Pancreas (tissue), 10 donors: ENCODE measurements around the gene NSG1. TPM values are rescaled to one million over a fixed set of nuclear protein-coding genes. Genes with fewer than 3 reads are reported as not detected.

ENCODE experiments used
- ATAC-seq, 4 donors: fragments of 200-7000 bp; cut with Tn5 transposase; one replicate each; pipeline versions ENCODE4 v1.8.0 to v1.9.1; 2020; ENCODE audit warnings: mild to moderate bottlenecking in 4 of 4, moderate library complexity in 4 of 4
- DNase-seq, 6 donors: peaks; one replicate each; pipeline ENCODE4 v3.0.0-alpha.2; 2020
- FAIRE-seq: peaks from 2 replicates; lab custom pipeline; 2012; peaks lifted over from hg19 to GRCh38; lab: Jason Lieb, UNC
- H3K27ac ChIP-seq, 4 donors: fragments of 200-600 bp; sonication (generic); 1 replicate in 3 of 4; 2 replicates in 1 of 4; pipeline versions ENCODE4 v1.5.0 to v1.8.0; 2020
- H3K27me3 ChIP-seq, 4 donors: fragments of 200-600 bp; one replicate each; pipeline ENCODE4 v1.8.0; 2021
- H3K36me3 ChIP-seq, 3 donors: fragments of 200-600 bp; sonication (generic) in 1 of 3; one replicate each; pipeline versions ENCODE4 v1.5.0 to v1.8.0; 2020 to 2021
- H3K4me1 ChIP-seq, 3 donors: fragments of 200-600 bp; one replicate each; pipeline ENCODE4 v1.8.0; 2021
- H3K4me3 ChIP-seq, 4 donors: fragments of 200-600 bp; sonication (generic) in 2 of 4; one replicate each; pipeline versions ENCODE4 v1.5.0 to v1.8.0; 2020 to 2021
- H3K9me3 ChIP-seq, 4 donors: fragments of 200-600 bp; one replicate each; pipeline ENCODE4 v1.8.0; 2021
- WGBS, 2 donors: extraction: QIAGEN DNeasy Blood & Tissue Kit; methylation state at CpG; one replicate each; pipeline ENCODE4 v1.1.7; 2013; 5-methylcytosine and 5-hydroxymethylcytosine counted together
- intact Hi-C, 3 donors: fragments of 100-400 bp; cut with DNase I; formaldehyde crosslinking; loops; one replicate each; pipeline versions ENCODE4 v1.11.1 to v1.14.2; 2022
- polyA plus RNA-seq, 2 donors: library from polyadenylated mRNA; stranded (reverse); fragments of 200-250 nt; gene quantifications; one replicate each; pipeline ENCODE4 v1.2.3, GENCODE V29; 2013
- total RNA-seq, 6 donors: library from RNA; stranded (reverse); fragmentation: NEBNext Ultra II Directional in 4 of 6; extraction: Animal tissue kit (Norgen Biotek cat#: 25700) in 4 of 6; gene quantifications; one replicate each; pipeline versions ENCODE4 v1.2.1 to v1.2.4, GENCODE V29; 2021 to 2023
- TF ChIP-seq, protein P1 (sequence below), 4 donors: fragments of 200-600 bp; sonication (generic) in 3 of 4; IDR thresholded peaks; one replicate each; pipeline versions ENCODE4 v1.5.0 to v1.8.0; 2021; ENCODE audit warnings: antibody characterized with exemption in 4 of 4
- donor health status: healthy with polysubstance abuse.
- donor health status: DM: no; HTN: no; CAD: no; lungs with moderate emphysema.
- donor health status: DM: no; HTN: no; CAD: no.
- donor health status: control.
- donor health status: control.
- donor health status: Bipolar disorder and iron deficiency.
- donor health status: DM: yes; HTN: yes; CAD: no.
- donor health status: DM: no; HTN: no; CAD: no.
- donor health status: DM: no; HTN: no; CAD: no.
- donor health status: DM: yes; HTN: yes; CAD: no.

Gene NSG1
- total and polyA plus RNA-seq, 8 donors = 0.28 to 10.1 (median 1.1) TPM

DNA sequence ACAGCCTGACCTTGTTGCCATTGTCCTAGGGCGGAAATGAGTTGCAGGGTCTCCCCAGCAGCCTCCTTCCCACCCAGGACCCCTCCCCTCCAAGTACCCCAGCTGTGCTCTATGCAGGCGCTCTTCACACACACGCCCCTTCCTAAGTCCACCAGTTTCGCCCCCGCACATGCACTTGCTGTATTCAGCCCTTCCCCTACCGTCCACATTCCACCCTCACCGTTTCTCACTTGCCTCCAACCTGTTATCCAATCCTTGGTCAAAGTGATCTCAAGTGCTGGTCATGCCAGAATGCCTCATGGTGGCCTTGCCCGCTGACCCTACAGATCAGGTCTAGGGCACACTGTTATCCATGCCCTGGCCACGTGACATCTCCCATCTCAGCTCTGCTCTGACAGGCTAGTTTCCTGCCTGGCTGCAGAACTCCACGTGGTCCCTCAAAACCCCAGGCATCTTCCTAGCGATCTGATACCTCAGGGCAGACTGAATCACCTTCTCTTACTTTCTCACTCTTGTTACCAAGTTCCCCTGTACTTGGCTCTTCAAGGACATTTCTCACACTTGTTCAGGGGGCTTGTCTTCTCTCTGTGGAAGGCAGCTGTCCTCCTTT, 39.7 kb downstream of the NSG1 start:
- no peak for FAIRE-seq

DNA sequence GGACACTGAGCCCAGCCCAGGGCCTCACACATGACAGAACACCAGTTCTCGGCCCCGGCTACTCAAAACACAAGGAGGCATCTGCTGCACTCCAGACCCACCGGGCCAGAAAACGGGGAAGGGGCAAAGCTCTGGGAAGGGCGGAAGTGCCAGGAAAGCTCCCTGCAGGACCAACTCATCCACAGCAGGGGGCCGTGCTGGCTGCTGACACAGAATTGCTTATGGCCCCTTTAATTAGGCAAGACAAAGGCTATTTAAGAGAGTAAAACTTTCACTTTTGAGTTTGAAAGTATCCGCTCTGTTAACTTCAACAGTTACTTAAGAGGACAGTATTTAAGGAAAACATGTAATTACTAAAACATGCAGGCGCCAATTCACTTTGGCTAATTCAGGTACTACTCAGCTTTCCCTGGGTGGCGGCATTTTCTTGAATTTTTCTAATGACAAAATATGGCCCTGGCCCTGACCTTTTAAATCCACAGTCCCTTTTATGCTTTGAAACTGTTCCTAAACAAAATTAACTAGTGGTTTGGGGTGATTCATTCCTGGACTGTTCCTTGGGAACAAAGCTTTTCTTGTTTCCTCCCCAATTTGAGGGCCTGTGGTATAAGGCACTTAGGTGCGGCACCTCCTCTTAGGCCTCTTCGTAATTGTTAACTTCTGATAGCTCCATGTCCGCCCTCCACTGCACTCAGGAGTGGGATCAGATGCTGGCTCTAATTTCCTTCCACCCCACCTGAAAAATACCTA, 40.4 kb downstream of the NSG1 start:
- Histone ChIP-seq H3K36me3 (peaks cover 0 to 27% (median 4%) of the 10 kb centered on the region in 3 donors), H3K27me3 (no peaks in the 10 kb centered on the region), H3K4me1 (no peaks in the 10 kb centered on the region), H3K9me3 (no peaks in the 10 kb centered on the region), H3K27ac (no peak overlapping the region), H3K4me3 (no peak overlapping the region)
- intact Hi-C loops = no loop called here
- TF ChIP-seq, protein P1, sequence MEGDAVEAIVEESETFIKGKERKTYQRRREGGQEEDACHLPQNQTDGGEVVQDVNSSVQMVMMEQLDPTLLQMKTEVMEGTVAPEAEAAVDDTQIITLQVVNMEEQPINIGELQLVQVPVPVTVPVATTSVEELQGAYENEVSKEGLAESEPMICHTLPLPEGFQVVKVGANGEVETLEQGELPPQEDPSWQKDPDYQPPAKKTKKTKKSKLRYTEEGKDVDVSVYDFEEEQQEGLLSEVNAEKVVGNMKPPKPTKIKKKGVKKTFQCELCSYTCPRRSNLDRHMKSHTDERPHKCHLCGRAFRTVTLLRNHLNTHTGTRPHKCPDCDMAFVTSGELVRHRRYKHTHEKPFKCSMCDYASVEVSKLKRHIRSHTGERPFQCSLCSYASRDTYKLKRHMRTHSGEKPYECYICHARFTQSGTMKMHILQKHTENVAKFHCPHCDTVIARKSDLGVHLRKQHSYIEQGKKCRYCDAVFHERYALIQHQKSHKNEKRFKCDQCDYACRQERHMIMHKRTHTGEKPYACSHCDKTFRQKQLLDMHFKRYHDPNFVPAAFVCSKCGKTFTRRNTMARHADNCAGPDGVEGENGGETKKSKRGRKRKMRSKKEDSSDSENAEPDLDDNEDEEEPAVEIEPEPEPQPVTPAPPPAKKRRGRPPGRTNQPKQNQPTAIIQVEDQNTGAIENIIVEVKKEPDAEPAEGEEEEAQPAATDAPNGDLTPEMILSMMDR (IDR thresholded peaks at IDR 0.05) = no peak
- 91 to 93% methylated on average over 12 of the region's 12 CpGs for WGBS, 2 donors
- FAIRE-seq = no peak
- DNase-seq = no peak
- ATAC-seq = no peak

More for the DNA sequence above, 39.7 kb downstream of the NSG1 start:
- H3K27me3 ChIP-seq = no peaks in the 10 kb centered on the region
- no peaks in the 10 kb centered on the region for H3K4me1 ChIP-seq
- ATAC-seq = no peak
- no peaks in the 10 kb centered on the region for H3K9me3 ChIP-seq
- 90 to 91% methylated on average over 11 of the region's 11 CpGs for WGBS, 2 donors
- TF ChIP-seq, protein P1 (IDR thresholded peaks at IDR 0.05) = no peak
- intact Hi-C loops = no loop called here
- DNase-seq = no peak
- H3K36me3 ChIP-seq = peaks cover 3 to 27% (median 5%) of the 10 kb centered on the region in 3 donors
- no peak overlapping the region for H3K4me3 ChIP-seq
- H3K27ac ChIP-seq = no peak overlapping the region

DNA sequence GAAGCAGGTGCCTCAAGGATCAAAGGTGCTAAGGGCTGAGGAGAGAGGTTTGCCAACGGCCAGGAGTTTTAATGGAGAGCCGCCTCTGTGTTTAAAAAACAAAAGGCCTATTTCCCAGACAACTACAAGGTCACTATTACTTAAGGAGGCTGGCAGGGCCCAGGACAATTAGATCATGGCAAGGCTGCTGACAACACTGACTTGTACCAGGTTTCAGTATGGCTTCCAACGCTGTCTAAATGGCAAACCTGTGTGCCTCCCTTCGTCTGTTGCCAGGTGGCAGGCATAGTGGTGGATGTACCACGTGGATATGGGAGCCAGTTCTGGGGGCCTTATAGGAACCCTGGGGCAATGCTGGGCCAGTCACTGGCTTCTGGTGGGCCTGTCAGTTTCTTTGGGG, 41.0 kb downstream of the NSG1 start:
- TF ChIP-seq, protein P1 (IDR thresholded peaks at IDR 0.05) = no peak
- DNase-seq (no peak), ATAC-seq (no peak), FAIRE-seq (no peak)
- Histone ChIP-seq H3K36me3 (peaks cover 0 to 28% (median 4%) of the 10 kb centered on the region in 3 donors), H3K27me3 (no peaks in the 10 kb centered on the region), H3K4me3 (no peak overlapping the region), H3K9me3 (no peaks in the 10 kb centered on the region), H3K27ac (no peak overlapping the region), H3K4me1 (no peaks in the 10 kb centered on the region)
- WGBS, 2 donors = 79% methylated on average over 5 of the region's 5 CpGs
- intact Hi-C loops = no loop called here

DNA sequence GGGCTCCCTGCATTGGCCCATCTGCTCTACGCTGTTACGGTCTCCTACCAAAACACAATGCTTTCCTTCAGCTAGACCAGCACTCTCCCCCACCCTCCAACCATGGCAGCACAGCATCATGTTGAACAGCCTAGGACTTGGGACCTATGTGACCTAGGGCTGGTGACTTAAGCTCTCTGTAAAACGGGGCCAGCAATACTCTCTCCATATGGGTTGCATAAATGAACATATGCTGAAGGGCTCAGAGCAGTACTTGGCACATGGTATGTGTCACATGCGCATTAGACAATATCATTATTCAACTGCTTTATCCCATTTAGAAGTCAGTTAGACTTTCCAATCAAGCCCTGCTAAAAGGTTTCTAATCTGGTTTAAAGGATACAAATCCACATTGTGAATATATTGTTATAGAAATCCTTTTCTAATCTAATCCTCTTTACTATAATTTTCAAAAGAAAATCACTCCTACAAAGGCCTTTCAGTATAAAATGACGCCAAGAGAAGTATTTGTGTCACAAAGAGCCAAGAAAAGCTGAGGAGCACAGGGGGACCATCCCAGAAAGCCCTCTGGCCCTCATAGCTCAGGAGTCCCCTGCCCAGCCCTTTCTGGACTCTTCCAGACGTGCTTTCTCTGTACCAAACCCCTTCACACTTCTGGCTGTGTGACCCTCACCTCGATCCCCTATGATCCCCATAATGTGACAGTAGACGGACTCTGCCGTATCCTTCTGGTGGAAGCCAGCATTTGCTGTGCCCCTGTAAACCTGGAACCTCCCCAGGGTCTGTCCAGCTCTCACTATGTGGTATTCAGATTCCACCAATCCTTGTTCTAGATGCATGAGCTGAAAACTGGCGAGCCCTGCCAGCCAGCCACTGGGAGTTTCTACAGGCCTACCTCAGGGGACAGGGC, 42.3 kb downstream of the NSG1 start:
- peaks cover 0 to 21% (median 0%) of the 10 kb centered on the region in 3 donors for H3K36me3 ChIP-seq
- ATAC-seq = no peak
- TF ChIP-seq, protein P1 (IDR thresholded peaks at IDR 0.05) = no peak
- H3K4me3 ChIP-seq = no peak overlapping the region
- H3K4me1 ChIP-seq = no peaks in the 10 kb centered on the region
- H3K27ac ChIP-seq = no peak overlapping the region
- WGBS, 2 donors = 91 to 94% methylated on average over 10 of the region's 10 CpGs
- intact Hi-C loops = no loop called here
- H3K27me3 ChIP-seq = no peaks in the 10 kb centered on the region
- no peak for FAIRE-seq
- no peaks in the 10 kb centered on the region for H3K9me3 ChIP-seq
- DNase-seq = no peak
